ENCODE data around the gene TPO. TPM values are rescaled to one million over a fixed set of nuclear protein-coding genes. Genes with fewer than 3 reads are reported as not detected.

The TPO gene
- polyA plus RNA-seq, 1 donor from 2014 or later = not detected

DNA sequence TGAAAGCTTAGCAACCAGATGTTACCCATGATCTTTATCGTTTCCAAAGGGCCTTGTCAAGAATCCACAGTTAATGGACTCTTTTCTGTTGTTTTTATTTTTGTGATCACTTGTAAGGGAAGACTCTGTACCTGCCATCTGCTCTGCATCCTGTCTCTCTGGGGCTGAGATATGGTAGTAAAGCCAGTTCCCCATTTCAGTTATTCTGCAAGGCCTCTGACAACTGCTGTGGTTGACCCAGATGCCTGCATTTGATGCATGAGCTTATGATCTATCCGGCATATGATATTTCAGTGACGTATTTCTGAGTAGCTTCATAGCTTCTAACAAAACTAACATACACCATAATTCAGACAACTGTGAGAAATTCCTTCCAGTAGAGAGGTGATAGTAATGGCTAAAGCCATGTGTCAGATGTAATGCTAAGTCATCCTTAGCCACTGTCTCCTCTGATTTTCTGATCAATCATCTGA, 105.1 kb downstream of the TPO start:
- Mint-ChIP-seq H3K27ac (peak overlapping the region in 2 of 3 donors; percentile 32 to 88), H3K27me3 (peaks cover 5% of the 10 kb centered on the region), H3K4me1 (peaks cover 0 to 3% (median 0%) of the 10 kb centered on the region in 3 donors), H3K36me3 (no peaks in the 10 kb centered on the region), H3K9me3 (no peaks in the 10 kb centered on the region), H3K4me3 (no peak overlapping the region)

DNA sequence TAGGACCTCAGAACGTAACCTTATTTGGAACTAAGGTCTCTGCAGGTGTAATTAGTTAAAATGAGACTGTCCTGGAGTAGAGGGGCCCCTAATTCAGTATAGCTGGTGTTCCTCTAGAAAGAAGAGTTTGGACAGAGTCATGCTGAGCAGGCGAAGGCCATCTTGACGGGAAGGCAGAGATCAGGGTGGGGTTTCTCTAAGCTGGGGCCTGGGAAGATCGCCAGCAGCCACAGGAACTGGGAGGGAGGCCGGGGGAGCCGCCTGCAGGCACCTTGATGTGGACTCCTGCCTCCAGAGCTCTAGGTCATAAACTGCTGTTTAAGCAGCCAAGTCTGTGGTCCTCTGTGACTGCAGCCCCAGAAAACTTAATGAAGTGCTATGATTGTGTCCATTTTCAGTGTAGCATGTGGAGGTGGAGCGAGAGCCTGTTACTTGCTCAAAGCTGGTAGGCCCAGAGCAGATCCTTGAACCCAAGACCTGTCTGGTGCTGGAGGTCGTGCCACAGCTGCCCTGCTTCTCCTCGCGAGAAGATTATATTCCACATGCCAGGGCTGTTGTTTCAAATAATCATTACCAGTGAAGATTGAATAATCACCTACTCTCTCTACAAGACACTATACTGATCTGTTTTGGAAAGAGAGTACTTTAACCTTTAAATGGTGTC, 105.7 kb downstream of the TPO start:
- Mint-ChIP-seq H3K27me3 (peaks cover 5% of the 10 kb centered on the region), H3K9me3 (no peaks in the 10 kb centered on the region), H3K4me3 (no peak overlapping the region), H3K27ac (peak overlapping the region in 1 of 3 donors; percentile 88), H3K4me1 (peaks cover 0 to 3% (median 0%) of the 10 kb centered on the region in 3 donors), H3K36me3 (no peaks in the 10 kb centered on the region)

- no peaks in the 10 kb centered on the region for H3K9me3 Mint-ChIP-seq
- H3K4me3 Mint-ChIP-seq = no peak overlapping the region
- no peaks in the 10 kb centered on the region for H3K27me3 Mint-ChIP-seq
- H3K4me1 Mint-ChIP-seq = peaks cover 0 to 3% (median 0%) of the 10 kb centered on the region in 3 donors
- H3K27ac Mint-ChIP-seq = no peak overlapping the region
- H3K36me3 Mint-ChIP-seq = no peaks in the 10 kb centered on the region
Measured at GRCh38 chr2:1521191-1521877, 108.1 kb downstream of the TPO start.

DNA sequence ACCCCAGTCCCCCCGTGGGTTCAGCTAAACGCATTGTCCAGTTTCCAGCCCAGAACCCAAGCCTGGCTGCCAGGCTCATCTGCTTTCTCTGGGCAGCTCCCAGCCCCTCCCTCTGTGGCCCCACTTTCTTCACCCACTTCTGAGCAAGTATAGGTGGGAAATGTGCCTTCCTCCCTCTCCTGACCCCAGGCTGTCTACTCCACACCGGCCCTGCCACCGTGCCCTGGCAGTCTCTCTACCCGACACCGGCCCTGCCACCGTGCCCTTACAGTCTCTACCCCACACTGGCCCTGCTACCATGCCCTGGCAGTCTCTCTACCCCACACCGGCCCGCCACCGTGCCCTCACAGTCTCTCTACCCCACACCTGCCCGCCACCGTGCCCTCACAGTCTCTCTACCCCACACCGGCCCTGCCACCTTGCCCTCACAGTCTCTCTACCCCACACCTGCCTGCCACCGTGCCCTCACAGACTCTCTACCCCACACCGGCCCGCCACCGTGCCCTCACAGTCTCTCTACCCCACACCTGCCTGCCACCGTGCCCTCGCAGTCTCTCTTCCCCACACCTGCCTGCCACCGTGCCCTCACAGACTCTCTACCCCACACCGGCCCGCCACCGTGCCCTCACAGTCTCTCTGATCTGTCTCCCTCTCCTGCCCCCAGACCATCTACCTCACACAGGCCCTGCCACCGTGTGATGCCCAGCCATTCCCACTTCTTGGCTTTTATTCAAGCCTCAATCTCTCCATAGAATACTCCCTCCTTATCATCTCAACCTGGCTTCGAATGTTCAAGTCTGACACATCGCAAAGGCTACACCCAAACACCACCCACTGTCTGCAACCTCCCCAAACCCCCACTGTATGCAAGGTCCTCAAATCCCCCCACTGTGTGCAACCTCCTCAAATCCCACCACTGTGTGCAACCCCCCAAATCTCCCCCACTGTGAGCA, 108.9 kb downstream of the TPO start:
- H3K36me3 Mint-ChIP-seq = no peaks in the 10 kb centered on the region
- H3K4me3 Mint-ChIP-seq = no peak overlapping the region
- no peaks in the 10 kb centered on the region for H3K9me3 Mint-ChIP-seq
- no peak overlapping the region for H3K27ac Mint-ChIP-seq
- no peaks in the 10 kb centered on the region for H3K27me3 Mint-ChIP-seq
- peaks cover 0 to 3% (median 0%) of the 10 kb centered on the region in 3 donors for H3K4me1 Mint-ChIP-seq

GRCh38 chr2:1527153-1527992, 114.1 kb downstream of the TPO start:
- Mint-ChIP-seq H3K27ac (no peak overlapping the region), H3K27me3 (no peaks in the 10 kb centered on the region), H3K36me3 (no peaks in the 10 kb centered on the region), H3K9me3 (no peaks in the 10 kb centered on the region), H3K4me1 (no peaks in the 10 kb centered on the region), H3K4me3 (no peak overlapping the region)

- no peaks in the 10 kb centered on the region for H3K4me1 Mint-ChIP-seq
- H3K36me3 Mint-ChIP-seq = no peaks in the 10 kb centered on the region
- H3K4me3 Mint-ChIP-seq = no peak overlapping the region
- no peaks in the 10 kb centered on the region for H3K9me3 Mint-ChIP-seq
- no peaks in the 10 kb centered on the region for H3K27me3 Mint-ChIP-seq
- H3K27ac Mint-ChIP-seq = no peak overlapping the region
Measured at GRCh38 chr2:1528273-1529064, 115.2 kb downstream of the TPO start.

DNA sequence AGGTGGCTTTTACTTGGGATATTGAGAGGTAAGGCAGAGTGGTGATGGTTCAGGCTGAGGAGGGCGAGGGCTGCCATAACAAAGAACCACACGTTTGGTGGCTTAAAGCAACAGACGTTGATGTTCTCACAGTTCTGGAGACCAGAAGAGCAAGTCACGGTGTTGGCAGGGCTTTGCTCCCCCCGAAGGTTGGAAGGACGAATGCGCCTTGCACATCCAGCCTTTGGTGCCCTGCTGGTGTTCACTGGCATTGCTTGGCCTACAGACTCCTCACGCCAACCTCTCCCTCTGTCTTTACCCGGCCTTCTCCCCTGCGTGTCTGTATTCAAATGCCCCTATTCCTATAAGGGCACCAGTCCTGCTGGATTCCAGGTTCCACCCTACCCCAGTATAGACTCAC, 125.4 kb downstream of the TPO start:
- H3K27me3 Mint-ChIP-seq = peaks cover 3% of the 10 kb centered on the region
- H3K4me3 Mint-ChIP-seq = no peak overlapping the region
- no peaks in the 10 kb centered on the region for H3K4me1 Mint-ChIP-seq
- H3K9me3 Mint-ChIP-seq = peaks cover 0 to 5% (median 0%) of the 10 kb centered on the region in 3 donors
- H3K27ac Mint-ChIP-seq = no peak overlapping the region
- H3K36me3 Mint-ChIP-seq = no peaks in the 10 kb centered on the region

DNA sequence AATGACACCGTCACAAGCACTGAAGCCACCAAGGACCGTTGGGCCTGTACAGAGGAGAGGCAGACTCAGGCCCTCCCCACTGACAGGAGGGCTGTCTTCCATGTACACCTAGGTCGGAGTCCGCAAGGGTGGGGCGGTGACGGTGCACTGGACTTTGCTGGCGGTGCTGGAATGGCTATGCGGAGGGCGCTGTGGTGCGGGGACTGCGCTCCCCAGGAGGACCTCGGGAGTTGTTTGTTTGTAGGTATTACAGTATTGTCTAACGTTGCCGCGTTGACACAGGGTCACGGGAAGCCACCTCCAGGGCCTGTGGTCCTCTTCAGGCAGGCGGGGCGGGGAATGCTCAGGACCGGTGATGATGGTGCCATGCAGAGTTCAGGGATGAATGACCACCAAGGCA, 126.2 kb downstream of the TPO start:
- no peaks in the 10 kb centered on the region for H3K4me1 Mint-ChIP-seq
- no peak overlapping the region for H3K4me3 Mint-ChIP-seq
- peaks cover 3% of the 10 kb centered on the region for H3K27me3 Mint-ChIP-seq
- H3K9me3 Mint-ChIP-seq = peaks cover 0 to 5% (median 0%) of the 10 kb centered on the region in 3 donors
- no peaks in the 10 kb centered on the region for H3K36me3 Mint-ChIP-seq
- no peak overlapping the region for H3K27ac Mint-ChIP-seq

- H3K4me3 Mint-ChIP-seq = no peak overlapping the region
- peaks cover 0 to 5% (median 0%) of the 10 kb centered on the region in 3 donors for H3K9me3 Mint-ChIP-seq
- H3K27me3 Mint-ChIP-seq = peaks cover 3% of the 10 kb centered on the region
- no peak overlapping the region for H3K27ac Mint-ChIP-seq
- H3K36me3 Mint-ChIP-seq = no peaks in the 10 kb centered on the region
- H3K4me1 Mint-ChIP-seq = no peaks in the 10 kb centered on the region
Measured at GRCh38 chr2:1539973-1540372, 126.7 kb downstream of the TPO start.

- H3K4me1 Mint-ChIP-seq = no peaks in the 10 kb centered on the region
- H3K9me3 Mint-ChIP-seq = peaks cover 0 to 5% (median 0%) of the 10 kb centered on the region in 3 donors
- H3K27me3 Mint-ChIP-seq = peaks cover 3% of the 10 kb centered on the region
- no peak overlapping the region for H3K27ac Mint-ChIP-seq
- no peak overlapping the region for H3K4me3 Mint-ChIP-seq
- H3K36me3 Mint-ChIP-seq = no peaks in the 10 kb centered on the region
Measured at GRCh38 chr2:1540481-1540880, 127.2 kb downstream of the TPO start.

- Mint-ChIP-seq H3K9me3 (peaks cover 0 to 5% (median 0%) of the 10 kb centered on the region in 3 donors), H3K4me3 (no peak overlapping the region), H3K27me3 (peaks cover 3% of the 10 kb centered on the region), H3K4me1 (no peaks in the 10 kb centered on the region), H3K36me3 (no peaks in the 10 kb centered on the region), H3K27ac (no peak overlapping the region)
Measured at GRCh38 chr2:1541040-1541439, 127.8 kb downstream of the TPO start.

- Mint-ChIP-seq H3K27me3 (peaks cover 3% of the 10 kb centered on the region), H3K4me3 (no peak overlapping the region), H3K9me3 (peaks cover 0 to 5% (median 0%) of the 10 kb centered on the region in 3 donors), H3K36me3 (no peaks in the 10 kb centered on the region), H3K27ac (no peak overlapping the region), H3K4me1 (peaks cover 0 to 2% (median 0%) of the 10 kb centered on the region in 3 donors)
Measured at GRCh38 chr2:1541819-1542475, 128.7 kb downstream of the TPO start.

DNA sequence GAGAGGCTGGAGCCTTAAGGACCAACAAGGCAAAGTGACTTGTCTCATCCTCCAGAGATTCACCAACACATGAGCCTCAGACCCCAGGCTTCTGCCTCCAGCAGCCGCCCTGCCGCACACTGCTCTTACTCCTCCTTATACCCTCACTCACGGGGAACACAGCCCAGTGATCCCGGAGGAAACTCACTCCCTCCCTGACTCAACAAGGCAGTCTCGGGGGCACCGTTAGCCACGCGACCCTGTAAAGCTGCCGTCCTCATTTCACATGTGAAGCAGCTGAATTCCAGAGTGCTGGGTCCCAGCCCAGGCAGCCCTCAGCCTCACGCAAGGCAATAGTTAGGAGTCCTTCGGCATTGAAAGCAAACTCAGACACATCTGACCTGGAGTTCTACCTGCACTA, 129.7 kb downstream of the TPO start:
- Mint-ChIP-seq H3K4me1 (peaks cover 0 to 2% (median 0%) of the 10 kb centered on the region in 3 donors), H3K27me3 (peaks cover 3% of the 10 kb centered on the region), H3K4me3 (no peak overlapping the region), H3K9me3 (peaks cover 0 to 4% (median 0%) of the 10 kb centered on the region in 3 donors), H3K36me3 (no peaks in the 10 kb centered on the region), H3K27ac (no peak overlapping the region)

Measured in IgD-negative memory B cell (primary cell).